NCI-H446 treated with DMSO at 0.1 percent for 48 hours (cell line): Measurements from ENCODE around the gene MIDN.
"Not testable (repeated sequence)": the region's sequence is repeated elsewhere in the genome, so short reads cannot be mapped to it uniquely, and the experiment has no call there.

Experiments
- DNase-seq: peaks from one replicate; lab custom pipeline; 2025; lab: John Stamatoyannopoulos, UW

The MIDN gene

DNA sequence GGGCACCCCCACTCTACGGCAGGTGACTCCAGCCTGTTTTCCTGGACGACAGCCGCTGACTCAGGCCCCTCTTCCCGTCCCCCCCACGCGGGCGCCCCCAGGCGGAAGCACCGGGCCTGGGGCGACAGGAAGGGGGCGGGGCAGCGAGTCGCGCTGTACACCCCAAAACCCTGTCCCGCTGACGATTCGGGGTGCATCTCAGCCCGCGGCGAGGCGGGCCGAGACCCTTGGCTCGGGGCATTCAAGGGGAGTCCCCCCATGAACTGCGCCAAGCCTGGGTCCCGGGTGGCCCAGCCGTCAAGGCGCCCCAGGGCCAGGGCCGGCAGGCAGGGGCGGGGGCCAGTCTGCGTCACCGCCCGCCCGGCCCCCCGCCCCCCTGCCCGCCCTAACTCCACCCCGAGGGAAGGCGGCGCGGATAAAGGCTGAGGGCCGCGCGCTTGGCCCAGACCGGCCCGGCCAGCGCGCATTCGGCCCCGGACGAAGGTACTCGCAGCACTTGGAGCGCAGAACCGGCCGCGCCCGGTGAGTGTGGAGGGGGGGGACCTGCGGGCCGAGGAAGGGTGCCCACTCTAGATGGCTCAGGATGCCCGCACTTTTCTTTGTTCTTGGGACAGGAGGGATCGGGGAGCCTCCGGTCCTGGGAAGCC lies at the start of gene MIDN:
MIDN (plus strand) TSS at position 445 of the 647 bp plus-strand sequence. CDS start 1,714 bp downstream, outside the sequence.
- no peak for DNase-seq

DNA sequence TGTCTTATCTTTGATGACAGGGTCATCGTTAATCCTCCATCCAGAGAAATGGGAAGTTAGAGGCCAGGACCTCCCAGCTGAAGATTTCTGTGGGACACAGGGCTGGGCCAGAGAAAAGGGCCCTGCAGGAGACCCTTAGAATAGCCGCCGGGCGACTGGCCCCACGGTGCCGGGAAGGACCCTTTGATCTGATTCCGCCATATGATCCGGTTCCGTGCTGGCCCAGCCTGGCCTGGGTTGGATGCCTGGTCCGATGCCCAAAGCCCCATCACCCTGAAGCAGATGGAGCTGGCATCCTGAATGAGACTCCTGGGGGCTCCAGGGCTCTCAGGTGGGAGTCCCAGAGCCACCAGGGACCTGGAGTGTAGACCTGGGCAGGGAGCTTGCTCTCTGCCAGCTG lies 48.9 kb upstream of the MIDN start:
- DNase-seq, result no peak

DNA sequence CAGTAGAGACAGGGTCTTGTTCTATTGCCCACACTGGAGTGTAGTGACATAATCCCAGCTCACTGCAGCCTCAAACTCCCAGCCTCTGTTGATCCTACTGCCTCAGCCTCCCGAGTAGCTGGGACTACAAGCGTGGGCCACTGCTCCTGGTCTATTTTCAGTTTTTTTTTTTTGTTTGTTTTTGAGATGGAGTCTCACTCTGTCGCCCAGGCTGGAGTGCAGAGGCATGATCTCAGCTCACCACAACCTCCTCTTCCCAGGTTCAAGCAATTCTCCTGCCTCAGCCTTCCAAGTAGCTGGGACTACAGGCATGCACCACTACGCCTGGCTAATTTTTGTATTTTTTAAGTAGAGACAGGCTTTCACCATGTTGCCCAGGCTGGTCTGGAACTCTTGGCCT lies 47.8 kb upstream of the MIDN start:
- DNase-seq, result not testable (repeated sequence)

DNA sequence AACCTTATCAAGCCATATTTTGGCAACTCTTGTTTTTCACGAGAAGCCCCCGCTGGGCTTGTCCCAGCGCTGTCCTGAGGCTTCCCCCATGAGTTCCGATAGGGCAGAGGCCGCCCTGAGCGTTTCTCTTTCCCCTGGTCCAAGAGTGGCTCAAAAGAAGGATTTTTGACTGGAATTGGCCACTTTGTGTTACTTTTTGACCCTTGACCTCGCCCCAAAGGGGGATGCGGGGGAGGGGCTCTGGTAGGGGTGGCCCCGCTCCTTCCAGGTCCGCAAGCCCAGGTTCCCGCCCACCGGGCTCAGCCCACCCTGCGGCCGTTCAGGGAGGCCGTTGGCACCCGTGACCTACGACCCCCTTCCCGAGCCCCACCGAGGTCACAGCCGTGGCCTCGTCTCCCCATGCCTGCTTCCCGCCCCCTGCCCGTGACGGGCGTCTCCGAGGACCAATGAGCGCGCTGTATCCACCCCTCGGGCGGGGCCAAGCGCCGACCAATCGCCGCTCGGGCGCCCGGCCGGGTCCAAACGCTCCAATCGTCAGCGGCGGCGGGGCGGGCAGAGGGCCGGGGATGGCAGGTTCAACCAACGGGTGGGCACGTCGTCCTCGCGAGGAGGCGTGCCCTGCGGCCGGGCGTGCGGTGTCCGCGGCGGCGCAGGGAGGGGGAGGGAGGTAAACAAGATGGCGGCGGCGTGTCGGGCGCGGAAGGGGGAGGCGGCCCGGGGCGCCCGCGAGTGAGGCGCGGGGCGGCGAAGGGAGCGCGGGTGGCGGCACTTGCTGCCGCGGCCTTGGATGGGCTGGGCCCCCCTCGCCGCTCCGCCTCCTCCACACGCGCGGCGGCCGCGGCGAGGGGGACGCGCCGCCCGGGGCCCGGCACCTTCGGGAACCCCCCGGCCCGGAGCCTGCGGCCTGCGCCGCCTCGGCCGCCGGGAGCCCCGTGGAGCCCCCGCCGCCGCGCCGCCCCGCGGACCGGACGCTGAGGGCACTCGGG lies 43.0 kb upstream of the MIDN start, which contains the start of gene STK11:
STK11 (plus strand) TSS at position 665 of the 986 bp plus-strand sequence. CDS start 1,136 bp downstream, outside the sequence.
- DNase-seq, result peak; percentile 95

DNA sequence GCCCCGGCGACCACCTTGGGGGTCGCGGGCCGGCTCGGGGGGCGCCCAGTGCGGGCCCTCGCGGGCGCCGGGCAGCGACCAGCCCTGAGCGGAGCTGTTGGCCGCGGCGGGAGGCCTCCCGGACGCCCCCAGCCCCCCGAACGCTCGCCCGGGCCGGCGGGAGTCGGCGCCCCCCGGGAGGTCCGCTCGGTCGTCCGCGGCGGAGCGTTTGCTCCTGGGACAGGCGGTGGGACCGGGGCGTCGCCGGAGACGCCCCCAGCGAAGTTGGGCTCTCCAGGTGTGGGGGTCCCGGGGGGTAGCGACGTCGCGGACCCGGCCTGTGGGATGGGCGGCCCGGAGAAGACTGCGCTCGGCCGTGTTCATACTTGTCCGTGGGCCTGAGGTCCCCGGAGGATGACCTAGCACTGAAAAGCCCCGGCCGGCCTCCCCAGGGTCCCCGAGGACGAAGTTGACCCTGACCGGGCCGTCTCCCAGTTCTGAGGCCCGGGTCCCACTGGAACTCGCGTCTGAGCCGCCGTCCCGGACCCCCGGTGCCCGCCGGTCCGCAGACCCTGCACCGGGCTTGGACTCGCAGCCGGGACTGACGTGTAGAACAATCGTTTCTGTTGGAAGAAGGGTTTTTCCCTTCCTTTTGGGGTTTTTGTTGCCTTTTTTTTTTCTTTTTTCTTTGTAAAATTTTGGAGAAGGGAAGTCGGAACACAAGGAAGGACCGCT lies 42.1 kb upstream of the MIDN start:
- no peak for DNase-seq

DNA sequence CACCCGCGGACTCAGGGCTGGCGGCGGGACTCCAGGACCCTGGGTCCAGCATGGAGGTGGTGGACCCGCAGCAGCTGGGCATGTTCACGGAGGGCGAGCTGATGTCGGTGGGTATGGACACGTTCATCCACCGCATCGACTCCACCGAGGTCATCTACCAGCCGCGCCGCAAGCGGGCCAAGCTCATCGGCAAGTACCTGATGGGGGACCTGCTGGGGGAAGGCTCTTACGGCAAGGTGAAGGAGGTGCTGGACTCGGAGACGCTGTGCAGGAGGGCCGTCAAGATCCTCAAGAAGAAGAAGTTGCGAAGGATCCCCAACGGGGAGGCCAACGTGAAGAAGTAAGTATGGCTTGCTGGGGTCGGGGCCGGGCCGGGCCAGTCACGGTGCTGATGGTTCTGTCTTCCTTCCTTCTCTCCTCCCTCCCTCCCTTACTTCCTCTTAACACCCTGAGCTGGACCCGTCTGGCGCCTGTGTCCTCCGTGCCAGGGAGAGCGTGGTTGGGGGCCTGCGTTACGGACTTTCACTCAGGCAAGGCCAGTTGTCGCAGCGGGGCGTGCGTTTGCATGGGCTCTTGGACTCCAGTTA lies 41.4 kb upstream of the MIDN start:
- no peak for DNase-seq

DNA sequence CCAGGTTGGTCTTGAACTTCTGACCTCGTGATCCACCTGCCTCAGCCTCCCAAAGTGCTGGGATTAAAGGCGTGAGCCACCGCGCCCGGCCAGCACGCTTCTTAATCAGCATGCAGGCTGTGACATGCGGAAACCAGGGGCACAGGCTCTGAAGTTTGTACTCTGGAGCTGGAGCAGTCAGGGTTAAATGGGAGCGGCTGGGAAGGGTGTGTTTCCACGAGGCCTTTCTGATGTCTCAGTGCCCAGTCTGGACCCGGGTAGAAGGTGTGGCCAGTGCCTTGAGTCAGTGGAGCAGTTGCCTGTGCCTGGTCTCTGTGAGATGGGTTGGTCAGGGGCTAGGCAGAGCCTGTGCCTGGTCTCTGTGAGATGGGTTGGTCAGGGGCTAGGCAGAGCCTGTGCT lies 39.6 kb upstream of the MIDN start:
- not testable (repeated sequence) for DNase-seq

DNA sequence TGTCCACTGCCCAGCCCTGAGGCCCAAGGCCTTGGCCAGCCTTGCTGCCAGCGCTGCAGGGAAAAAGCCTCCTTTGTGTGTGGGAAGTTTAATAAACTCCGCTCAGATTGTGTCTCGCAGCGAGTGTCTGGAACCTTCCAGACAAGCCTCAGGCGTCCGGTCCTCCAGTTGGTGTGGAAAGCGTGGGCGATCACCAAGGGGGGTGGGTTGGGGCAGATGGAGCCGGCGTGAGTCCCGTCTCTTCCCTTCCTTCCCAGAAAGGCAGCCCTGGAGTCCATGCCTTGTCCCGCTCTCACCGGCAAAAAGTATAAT lies 38.2 kb upstream of the MIDN start:
- DNase-seq, result no peak

DNA sequence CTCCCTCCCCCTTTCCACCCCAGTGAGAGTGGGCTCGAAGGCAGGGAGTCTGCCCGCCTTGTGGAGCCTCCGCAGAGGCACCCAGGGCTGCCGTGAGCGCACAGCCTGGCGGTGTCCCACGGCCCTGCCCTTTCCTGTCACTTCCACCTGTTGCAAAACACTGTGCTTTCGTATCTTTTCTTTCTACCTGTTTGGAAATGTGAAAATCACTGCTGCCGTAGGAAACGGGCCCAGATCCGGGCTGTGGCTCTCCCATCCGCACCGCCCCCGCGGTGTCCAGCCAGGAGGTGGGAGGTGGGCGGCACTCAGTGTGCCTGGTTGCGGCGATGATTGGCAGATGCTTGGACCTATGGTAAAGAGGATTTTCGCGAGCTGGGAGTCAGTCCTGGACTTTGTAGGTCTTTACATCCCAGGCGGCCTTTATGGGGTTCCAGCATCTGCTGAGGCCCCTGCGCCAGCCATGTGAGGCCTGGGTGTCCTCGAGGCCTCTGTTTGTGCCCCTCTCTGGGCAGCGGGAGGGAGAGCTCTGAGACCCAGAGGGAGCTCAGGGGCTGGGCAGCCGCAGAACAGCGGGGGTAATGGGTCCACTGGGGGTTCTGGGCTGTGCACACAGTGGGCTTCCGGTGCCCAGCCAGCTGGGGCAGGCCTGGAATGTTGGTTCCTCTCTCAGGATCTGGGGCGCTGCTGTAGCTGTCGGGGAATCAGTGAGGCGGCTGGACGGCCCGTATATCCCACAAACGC lies 36.7 kb upstream of the MIDN start:
- DNase-seq, result no peak

DNA sequence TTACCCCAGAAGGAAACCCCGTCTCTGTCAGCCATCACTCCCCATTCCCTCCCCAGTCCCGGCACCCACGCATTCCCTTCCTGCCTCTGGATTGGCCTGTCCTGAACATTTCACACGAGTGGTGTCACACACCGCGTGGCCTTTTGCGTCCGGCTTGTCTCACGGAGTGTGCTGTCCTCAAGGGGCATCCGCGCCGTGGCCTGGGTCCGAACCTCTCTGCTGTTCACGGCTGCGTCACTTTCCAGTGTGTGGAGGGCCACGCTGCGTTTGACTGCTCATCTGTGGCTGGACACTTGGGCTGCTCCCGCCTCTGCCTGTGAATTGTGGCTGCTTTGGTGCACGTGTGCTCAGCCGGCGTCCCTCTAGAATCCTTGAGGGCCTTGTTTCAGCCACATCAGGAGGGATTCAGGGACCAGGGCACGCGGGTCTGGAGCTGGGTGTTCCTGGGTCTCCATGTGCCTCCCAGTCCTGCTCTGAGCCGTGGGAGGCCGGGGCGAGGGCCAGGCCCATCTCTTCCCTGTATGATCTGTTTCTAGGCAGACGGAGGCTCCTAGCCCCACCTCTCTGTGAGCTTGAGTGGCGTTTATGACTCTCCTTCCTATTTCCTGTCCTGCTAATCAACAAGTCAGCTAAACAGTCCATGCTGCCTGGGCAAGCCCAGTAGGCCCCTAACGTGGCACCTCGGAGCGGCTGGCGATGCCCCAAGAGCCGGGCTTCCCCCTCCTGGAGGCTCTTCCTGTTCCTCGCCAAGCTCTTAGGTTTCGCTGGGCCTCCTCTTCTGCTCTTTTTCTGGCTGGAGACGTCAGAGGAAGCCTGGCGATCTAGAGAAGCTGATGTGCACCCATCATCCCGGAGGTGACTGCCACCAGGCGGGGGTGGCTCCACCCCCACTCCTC lies 34.7 kb upstream of the MIDN start:
- DNase-seq, result no peak

DNA sequence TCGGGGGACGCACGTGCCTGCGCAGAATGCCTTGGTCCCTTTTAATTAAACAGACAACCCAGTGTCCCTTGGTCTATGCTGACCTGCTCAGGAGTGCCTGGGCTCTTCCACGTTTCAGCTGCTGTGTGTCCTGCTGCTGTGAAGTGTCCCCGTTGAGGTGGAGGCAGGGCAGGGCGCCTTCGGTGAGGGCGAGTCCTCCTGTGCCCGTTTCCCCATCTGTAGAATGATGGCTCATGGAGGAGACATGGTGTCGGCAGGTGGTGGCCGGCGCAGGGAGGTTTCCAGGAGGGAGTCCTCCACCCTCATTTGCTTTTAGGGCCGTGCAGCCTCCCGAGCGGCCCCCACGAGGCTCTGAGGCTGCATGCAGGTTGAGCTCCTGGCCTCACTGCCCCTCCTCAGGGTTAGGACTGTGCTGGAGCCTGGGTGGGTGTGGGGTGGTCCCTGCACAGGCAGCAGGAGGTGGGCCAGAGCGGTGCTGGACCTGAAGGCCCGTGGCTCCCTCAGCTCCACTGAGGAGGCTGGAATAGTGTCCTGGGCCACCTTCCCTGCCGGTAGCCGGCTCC lies 34.0 kb upstream of the MIDN start:
- no peak for DNase-seq

DNA sequence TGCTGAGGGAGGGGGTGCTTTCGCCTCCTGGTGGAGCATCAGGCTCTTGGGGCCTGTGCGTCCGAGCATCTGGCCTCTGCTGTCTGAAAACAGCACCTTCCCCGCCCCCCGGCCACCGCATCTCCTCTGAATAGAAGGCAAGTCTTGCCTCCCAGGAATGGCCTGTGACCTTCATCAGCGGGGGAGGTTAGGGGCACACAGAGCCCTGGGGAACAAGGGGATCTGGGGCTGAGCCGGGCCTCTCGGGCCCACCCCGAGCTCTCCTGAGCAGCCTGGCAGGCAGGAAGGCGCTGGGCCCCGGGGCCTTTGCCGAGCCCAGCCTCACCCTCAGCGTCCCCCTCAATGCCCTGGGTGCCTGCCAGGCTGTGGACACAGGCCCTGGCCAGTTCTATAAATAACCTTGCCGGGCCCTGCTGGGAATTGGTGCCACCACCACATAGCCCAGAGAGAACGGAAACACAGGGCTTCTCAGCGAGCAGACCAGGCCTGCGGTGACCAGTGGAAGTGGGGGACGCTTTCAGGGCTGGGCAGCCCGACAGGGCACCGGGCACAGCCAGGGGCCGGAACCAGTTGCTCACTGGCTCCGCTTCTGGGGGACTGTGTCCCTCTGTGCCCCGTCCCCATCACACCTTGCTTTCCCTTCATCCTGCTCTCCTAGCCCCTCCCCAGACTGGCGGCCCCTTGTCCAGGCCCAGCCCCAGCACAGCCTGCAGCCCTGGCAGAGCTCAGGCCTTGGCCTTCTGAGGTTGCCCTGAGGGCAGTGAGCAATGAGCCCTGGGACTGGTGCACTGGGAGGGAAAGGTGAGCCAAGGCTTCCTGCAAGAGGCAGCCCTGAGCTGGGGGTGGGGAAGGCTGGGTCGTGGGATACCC lies 33.3 kb upstream of the MIDN start:
- DNase-seq, result no peak

DNA sequence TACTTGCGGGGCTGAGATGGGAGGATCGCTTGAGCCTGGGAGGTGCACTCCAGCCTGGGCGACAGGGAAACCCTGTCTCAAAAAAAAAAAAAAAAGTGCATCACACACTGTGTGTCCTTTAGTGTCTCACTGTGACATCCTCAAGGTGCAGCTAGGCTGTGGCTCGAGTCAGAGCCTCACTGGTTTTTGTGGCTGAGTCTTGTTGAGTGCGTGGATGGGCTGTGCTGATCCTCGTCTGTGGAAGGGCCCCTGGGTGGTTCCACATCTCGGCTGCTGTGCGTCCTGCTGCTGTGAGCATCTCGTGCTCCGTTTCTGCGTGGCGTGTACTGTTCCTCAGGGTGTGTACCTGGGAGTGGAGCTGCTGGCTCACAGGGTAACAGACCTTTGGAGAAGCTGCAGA lies 31.6 kb upstream of the MIDN start:
- no peak for DNase-seq

DNA sequence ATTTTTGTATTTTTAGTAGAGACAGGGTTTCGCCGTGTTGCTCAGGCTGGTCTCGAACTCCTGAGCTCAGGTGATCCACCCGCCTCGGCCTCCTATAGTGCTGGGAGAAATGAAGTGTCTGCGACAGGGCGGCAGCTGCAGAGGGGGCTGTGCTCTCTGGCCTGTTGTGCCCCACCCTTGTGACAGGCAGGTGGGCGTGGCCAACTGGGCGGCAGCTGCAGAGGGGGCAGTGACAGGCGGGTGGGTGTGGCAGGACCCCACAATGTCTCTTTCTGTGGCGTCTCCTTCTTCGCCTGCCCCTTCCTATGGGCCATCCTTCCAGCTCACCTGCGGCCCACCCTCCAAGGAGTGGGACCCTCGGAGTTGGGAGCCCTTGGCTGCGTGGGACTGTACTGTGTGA lies 31.0 kb upstream of the MIDN start:
- no peak for DNase-seq

DNA sequence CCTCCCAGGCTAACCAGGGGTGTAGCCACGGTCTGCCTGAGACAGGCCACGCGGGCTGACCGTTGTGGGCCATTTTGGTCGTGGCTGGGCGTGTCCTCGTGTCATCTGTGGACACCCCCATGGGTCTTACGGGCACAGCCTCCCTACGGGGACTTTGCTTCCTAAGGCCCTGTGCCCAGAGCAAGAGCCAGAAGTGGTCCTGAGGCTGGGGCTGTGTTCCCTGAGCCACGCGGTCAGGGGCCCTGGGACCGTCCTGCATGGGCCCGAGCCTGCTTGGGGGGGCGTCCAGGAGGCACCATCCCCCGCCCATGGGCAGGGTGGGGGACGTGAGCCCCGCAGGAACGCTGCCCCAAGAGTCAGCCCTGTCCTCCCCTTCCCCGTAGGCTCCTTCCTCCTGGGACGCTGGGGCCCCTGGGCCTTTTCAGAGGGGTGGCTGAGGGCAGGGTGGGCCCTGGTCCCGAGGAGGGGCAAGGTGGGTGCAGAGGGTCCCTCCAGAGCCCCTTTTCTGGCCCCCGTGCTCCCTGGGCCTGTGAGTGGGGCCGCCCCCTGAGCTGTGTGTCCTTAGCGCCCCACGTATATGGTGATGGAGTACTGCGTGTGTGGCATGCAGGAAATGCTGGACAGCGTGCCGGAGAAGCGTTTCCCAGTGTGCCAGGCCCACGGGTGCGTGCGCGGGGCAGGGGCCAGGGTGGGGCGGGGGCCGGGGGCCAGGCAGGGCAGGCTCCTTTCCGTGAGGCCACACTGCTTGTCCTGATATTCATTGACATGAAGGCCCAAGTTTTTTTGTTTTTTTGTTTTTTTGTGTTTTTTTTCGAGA lies 29.4 kb upstream of the MIDN start:
- no peak for DNase-seq

DNA sequence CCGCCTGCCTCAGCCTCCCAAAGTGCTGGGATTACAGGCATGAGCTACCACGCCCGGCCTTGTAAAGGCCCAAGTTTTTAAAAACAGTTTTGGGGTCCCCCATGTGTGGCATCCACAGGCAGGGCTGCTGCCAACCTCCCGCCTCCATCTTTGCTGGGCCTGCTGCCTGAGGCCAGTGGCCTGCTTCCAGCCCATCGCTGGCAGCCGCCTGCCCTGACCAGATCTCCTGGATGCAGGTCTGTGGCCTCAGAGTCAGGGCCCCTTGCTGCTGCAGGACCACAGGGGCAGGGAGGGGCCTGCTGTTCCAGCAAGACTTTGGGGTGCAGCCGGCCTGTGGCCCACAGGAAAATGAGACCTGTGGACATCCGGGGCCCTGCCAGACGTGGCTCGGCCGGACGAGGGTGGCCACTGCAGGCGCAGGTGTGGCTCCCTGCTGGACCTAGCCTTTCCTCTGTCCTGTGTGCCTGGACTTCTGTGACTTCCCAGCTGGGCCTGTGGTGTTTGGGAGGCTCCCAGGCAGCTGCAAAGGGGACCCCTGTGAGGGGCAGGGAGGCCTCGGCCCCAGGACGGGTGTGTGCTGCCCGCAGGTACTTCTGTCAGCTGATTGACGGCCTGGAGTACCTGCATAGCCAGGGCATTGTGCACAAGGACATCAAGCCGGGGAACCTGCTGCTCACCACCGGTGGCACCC lies 28.5 kb upstream of the MIDN start:
- DNase-seq, result no peak

DNA sequence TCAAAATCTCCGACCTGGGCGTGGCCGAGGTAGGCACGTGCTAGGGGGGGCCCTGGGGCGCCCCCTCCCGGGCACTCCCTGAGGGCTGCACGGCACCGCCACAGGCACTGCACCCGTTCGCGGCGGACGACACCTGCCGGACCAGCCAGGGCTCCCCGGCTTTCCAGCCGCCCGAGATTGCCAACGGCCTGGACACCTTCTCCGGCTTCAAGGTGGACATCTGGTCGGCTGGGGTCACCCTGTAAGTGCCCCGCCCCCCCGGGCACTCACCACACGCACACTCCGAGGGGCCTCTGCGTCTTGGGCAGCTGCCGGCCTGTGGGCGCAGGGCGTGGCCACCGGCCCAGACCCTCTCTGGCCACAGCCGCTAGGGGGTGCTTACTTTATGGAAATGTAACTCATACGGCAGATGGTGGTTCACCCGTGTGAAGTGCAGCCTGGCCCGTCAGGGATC lies 27.9 kb upstream of the MIDN start:
- no peak for DNase-seq
